Keratinocyte (primary cell): ENCODE data around the gene ATF7. TPM values are rescaled to one million over a fixed set of nuclear protein-coding genes. Genes with fewer than 3 reads are reported as not detected.
A peak's percentile ranks its signal among the peaks of the same experiment; 100 is the strongest.

Experiments
- DNase-seq: peaks from one replicate; pipeline ENCODE4 v3.0.0-alpha.2; 2011; ENCODE audit warnings: low read depth, missing footprints, low spot score
- FAIRE-seq: peaks from 2 replicates; lab custom pipeline; 2011; peaks lifted over from hg19 to GRCh38; lab: Jason Lieb, UNC
- H2AFZ ChIP-seq: 2 replicates; pipeline ENCODE4 v1.6.0; 2012; ENCODE audit warnings: low read length, control low read depth, inconsistent platforms; ENCODE audit not compliant: control insufficient read depth
- H3K27ac ChIP-seq: 2 replicates; pipeline ENCODE4 v1.5.1; 2011; ENCODE audit warnings: low read length; ENCODE audit not compliant: control insufficient read depth, insufficient read depth
- H3K27me3 ChIP-seq: 3 replicates; pipeline ENCODE4 v1.6.0; 2011; ENCODE audit warnings: low read length; ENCODE audit not compliant: control insufficient read depth, insufficient read depth; ENCODE audit errors: extremely low read depth
- H3K36me3 ChIP-seq, 2 experiments: 2 replicates in 1 of 2; 3 replicates in 1 of 2; pipeline ENCODE4 v1.5.1; 2011; ENCODE audit warnings: low read length in 2 of 2, mild to moderate bottlenecking in 1 of 2; ENCODE audit not compliant: control insufficient read depth in 2 of 2, insufficient read depth in 2 of 2; ENCODE audit errors: extremely low read depth in 1 of 2
- H3K4me1 ChIP-seq: 3 replicates; pipeline ENCODE4 v1.5.1; 2011; ENCODE audit warnings: low read length; ENCODE audit not compliant: control insufficient read depth, insufficient read depth; ENCODE audit errors: extremely low read depth
- H3K4me2 ChIP-seq: 3 replicates; pipeline ENCODE4 v1.6.0; 2011; ENCODE audit warnings: low read depth, low read length; ENCODE audit not compliant: control insufficient read depth, insufficient read depth; ENCODE audit errors: extremely low read depth
- H3K4me3 ChIP-seq, 3 experiments: fragments of 200-600 bp in 1 of 3; sonication (generic) in 1 of 3; 2 replicates in 2 of 3; 3 replicates in 1 of 3; pipeline ENCODE4 v1.5.1; 2011 to 2016; ENCODE audit warnings: low read length in 3 of 3, mild to moderate bottlenecking in 3 of 3, control low read depth in 2 of 3, inconsistent platforms in 1 of 3, low read depth in 1 of 3, mixed read lengths in 1 of 3, mixed run types in 1 of 3, moderate library complexity in 1 of 3; ENCODE audit not compliant: control insufficient read depth in 2 of 3, insufficient read depth in 2 of 3; ENCODE audit errors: extremely low read depth in 1 of 3
- H3K79me2 ChIP-seq: 2 replicates; pipeline ENCODE4 v1.6.0; 2012; ENCODE audit warnings: low read length; ENCODE audit not compliant: control insufficient read depth, insufficient read depth
- H3K9ac ChIP-seq: 3 replicates; pipeline ENCODE4 v1.6.0; 2011; ENCODE audit warnings: low read length; ENCODE audit not compliant: control insufficient read depth, insufficient read depth; ENCODE audit errors: extremely low read depth
- H3K9me1 ChIP-seq: 3 replicates; pipeline ENCODE4 v1.6.0; 2011; ENCODE audit warnings: low read length; ENCODE audit not compliant: control insufficient read depth, insufficient read depth; ENCODE audit errors: extremely low read depth
- H3K9me3 ChIP-seq: 2 replicates; pipeline ENCODE4 v1.5.1; 2012; ENCODE audit warnings: low read depth, low read length; ENCODE audit not compliant: control insufficient read depth
- H4K20me1 ChIP-seq: 3 replicates; pipeline ENCODE4 v1.6.0; 2011; ENCODE audit warnings: low read length; ENCODE audit not compliant: control insufficient read depth, insufficient read depth; ENCODE audit errors: extremely low read depth
- EZH2 ChIP-seq: IDR thresholded peaks from one replicate; pipeline ENCODE4 v1.6.1; 2012; ENCODE audit warnings: inconsistent platforms, mild to moderate bottlenecking, low read length, moderate library complexity
- dilution Hi-C: fragments of 300-500 bp; cut with MboI; formaldehyde crosslinking; loops from one replicate; pipeline ENCODE4 v1.7.0; 2020; ENCODE audit warnings: low sequenced_read_pairs; ENCODE audit not compliant: extremely low pct_ligation_motif_present
- polyA plus RNA-seq, 5 experiments: library from polyadenylated mRNA; depleted of rRNA in 3 of 5; stranded (reverse) in 3 of 5; stranded (forward) in 1 of 5; unstranded in 1 of 5; fragments of >200 nt; gene quantifications; 1 replicate in 1 of 5; 2 replicates in 3 of 5; 3 replicates in 1 of 5; pipeline versions ENCODE4 v1.2.1 to v1.2.3, GENCODE V29; 2011 to 2012; ENCODE audit warnings: missing spikeins in 2 of 5, low read depth in 1 of 5, low replicate concordance in 1 of 5
- TF ChIP-seq, protein P1 (sequence below), 3 experiments: IDR thresholded peaks in 1 of 3; conservative IDR thresholded peaks in 1 of 3; optimal IDR thresholded peaks in 1 of 3; 2 replicates in 2 of 3; 3 replicates in 1 of 3; pipeline versions ENCODE3 to v1.5.1; 2011; ENCODE audit warnings: low read length in 3 of 3, mild to moderate bottlenecking in 3 of 3, moderate library complexity in 2 of 3, control low read depth in 1 of 3, inconsistent platforms in 1 of 3; ENCODE audit not compliant: insufficient read depth in 2 of 3; ENCODE audit errors: extremely low read depth in 1 of 3

Gene ATF7
- polyA plus RNA-seq, 1 donor (not counting 4 experiments of a cell fraction or from before 2014, with no cell fraction given): 16.3 TPM

DNA sequence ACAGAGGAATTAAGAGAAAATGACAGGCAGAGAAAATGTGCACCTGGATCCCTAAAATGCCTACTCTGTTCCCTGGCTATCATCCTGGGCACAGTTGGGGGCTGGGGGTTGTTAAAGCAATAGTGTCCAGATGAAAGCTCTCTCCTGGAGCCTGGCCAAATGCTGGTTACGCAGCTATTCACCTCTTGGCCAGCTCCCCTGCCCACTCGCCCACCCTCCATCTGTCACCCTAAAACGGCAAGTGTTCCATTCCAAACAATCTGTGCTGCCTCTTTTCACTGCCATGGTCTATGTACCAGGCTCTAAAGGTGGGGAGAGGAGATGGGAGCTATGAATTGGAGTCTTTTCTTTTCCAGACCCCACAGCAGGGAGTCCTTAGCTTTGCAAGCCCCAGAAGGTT lies 94.2 kb downstream of the ATF7 start:
- dilution Hi-C loops: no loop called here
- no peak for TF ChIP-seq EZH2
- Histone ChIP-seq H3K4me3 (no peak overlapping the region), H4K20me1 (no peaks in the 10 kb centered on the region), H3K9ac (no peak overlapping the region), H2AFZ (no peak overlapping the region), H3K27ac (no peak overlapping the region), H3K4me1 (peaks cover 2% of the 10 kb centered on the region), H3K9me1 (no peaks in the 10 kb centered on the region), H3K4me2 (no peak overlapping the region), H3K27me3 (no peaks in the 10 kb centered on the region), H3K9me3 (no peaks in the 10 kb centered on the region), H3K79me2 (no peaks in the 10 kb centered on the region), H3K36me3 (peaks cover 7 to 26% of the 10 kb centered on the region in 2 experiments)
- DNase-seq (no peak), FAIRE-seq (no peak)

DNA sequence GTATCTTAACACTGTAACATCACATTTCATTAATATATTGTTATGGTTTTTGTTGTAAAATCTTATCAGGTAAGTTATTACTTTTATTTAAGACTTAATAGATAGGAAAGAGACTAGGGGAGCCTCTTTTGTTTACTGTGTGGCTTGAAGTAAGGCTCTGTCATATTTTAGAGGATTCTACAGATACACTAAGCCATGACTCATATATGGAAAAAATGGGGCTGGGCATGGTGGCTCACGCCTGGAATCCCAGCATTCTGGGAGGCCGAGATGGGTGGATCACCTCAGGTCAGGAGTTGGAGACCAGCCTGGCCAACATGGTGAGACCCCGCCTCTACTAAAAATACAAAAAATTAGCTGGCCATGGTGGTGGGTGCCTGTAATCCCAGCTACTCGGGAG lies 95.3 kb downstream of the ATF7 start:
- H3K9ac ChIP-seq: no peak overlapping the region
- dilution Hi-C loops: no loop called here
- H3K4me2 ChIP-seq: no peak overlapping the region
- FAIRE-seq (no peak), DNase-seq (no peak)
- no peaks in the 10 kb centered on the region for H3K79me2 ChIP-seq
- H3K27me3 ChIP-seq: no peaks in the 10 kb centered on the region
- no peaks in the 10 kb centered on the region for H3K9me1 ChIP-seq
- peak overlapping the region; percentile 20 for H3K27ac ChIP-seq
- no peak for TF ChIP-seq EZH2
- TF ChIP-seq, protein P1, sequence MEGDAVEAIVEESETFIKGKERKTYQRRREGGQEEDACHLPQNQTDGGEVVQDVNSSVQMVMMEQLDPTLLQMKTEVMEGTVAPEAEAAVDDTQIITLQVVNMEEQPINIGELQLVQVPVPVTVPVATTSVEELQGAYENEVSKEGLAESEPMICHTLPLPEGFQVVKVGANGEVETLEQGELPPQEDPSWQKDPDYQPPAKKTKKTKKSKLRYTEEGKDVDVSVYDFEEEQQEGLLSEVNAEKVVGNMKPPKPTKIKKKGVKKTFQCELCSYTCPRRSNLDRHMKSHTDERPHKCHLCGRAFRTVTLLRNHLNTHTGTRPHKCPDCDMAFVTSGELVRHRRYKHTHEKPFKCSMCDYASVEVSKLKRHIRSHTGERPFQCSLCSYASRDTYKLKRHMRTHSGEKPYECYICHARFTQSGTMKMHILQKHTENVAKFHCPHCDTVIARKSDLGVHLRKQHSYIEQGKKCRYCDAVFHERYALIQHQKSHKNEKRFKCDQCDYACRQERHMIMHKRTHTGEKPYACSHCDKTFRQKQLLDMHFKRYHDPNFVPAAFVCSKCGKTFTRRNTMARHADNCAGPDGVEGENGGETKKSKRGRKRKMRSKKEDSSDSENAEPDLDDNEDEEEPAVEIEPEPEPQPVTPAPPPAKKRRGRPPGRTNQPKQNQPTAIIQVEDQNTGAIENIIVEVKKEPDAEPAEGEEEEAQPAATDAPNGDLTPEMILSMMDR (optimal IDR thresholded peaks at IDR 0.05 in 1 of 3, IDR thresholded peaks at IDR 0.05 in 1 of 3, conservative IDR thresholded peaks at IDR 0.05 in 1 of 3; ENCODE audit: extremely low read depth in 1 of 3, insufficient read depth in 2 of 3, low read length in 3 of 3): no peak
- peaks cover 2% of the 10 kb centered on the region for H3K4me1 ChIP-seq
- peaks cover 7 to 26% of the 10 kb centered on the region in 2 experiments for H3K36me3 ChIP-seq
- no peaks in the 10 kb centered on the region for H4K20me1 ChIP-seq
- H3K9me3 ChIP-seq: no peaks in the 10 kb centered on the region
- H3K4me3 ChIP-seq: no peak overlapping the region
- no peak overlapping the region for H2AFZ ChIP-seq

DNA sequence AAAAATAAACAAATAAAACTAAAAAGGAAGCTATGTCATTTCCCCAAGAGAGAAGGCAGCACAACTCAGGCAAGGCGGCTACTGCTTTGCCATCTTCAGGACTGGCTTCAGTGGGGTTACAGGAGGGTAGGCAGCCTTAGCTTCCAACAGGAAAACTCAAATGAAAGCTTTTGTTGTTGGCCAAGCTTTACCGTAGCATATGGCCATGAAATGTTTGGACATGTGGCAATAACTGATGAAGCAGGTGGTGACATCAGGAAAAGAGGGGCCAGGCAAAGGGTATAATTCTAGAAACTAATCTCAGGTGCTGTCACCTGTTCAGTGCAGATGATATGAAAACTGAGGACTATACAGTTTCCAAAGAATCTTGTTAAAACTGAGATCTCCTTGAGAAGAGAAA lies 96.1 kb downstream of the ATF7 start:
- H3K9ac ChIP-seq: no peak overlapping the region
- H3K79me2 ChIP-seq: no peaks in the 10 kb centered on the region
- no peak overlapping the region for H3K4me2 ChIP-seq
- peaks cover 7 to 26% of the 10 kb centered on the region in 2 experiments for H3K36me3 ChIP-seq
- H3K9me3 ChIP-seq: no peaks in the 10 kb centered on the region
- H3K4me3 ChIP-seq: no peak overlapping the region
- H3K4me1 ChIP-seq: peaks cover 2% of the 10 kb centered on the region
- no peak for TF ChIP-seq EZH2
- TF ChIP-seq, protein P1 (optimal IDR thresholded peaks at IDR 0.05 in 1 of 3, IDR thresholded peaks at IDR 0.05 in 1 of 3, conservative IDR thresholded peaks at IDR 0.05 in 1 of 3; ENCODE audit: extremely low read depth in 1 of 3, insufficient read depth in 2 of 3, low read length in 3 of 3): no peak
- H3K27ac ChIP-seq: no peak overlapping the region
- dilution Hi-C loops: no loop called here
- DNase-seq (no peak), FAIRE-seq (no peak)
- H2AFZ ChIP-seq: no peak overlapping the region
- H4K20me1 ChIP-seq: no peaks in the 10 kb centered on the region
- no peaks in the 10 kb centered on the region for H3K27me3 ChIP-seq
- H3K9me1 ChIP-seq: no peaks in the 10 kb centered on the region
